Small intestine (tissue), 7 donors: ENCODE results near the gene DPY19L3. TPM values are rescaled to one million over a fixed set of nuclear protein-coding genes. Genes with fewer than 3 reads are reported as not detected.

ENCODE experiments used
- DNase-seq, 2 donors: peaks; one replicate each; pipeline versions ENCODE4 v3.0.0 to v3.0.0-alpha.2; 2013
- FAIRE-seq: peaks from 2 replicates; lab custom pipeline; 2012; peaks lifted over from hg19 to GRCh38; lab: Jason Lieb, UNC
- H3K27ac ChIP-seq, 3 donors: one replicate each; pipeline ENCODE4 v1.5.1; 2013; ENCODE audit warnings: low read length in 2 of 3, mild to moderate bottlenecking in 2 of 3, control low read depth in 1 of 3, inconsistent platforms in 1 of 3, low read depth in 1 of 3, moderate library complexity in 1 of 3
- H3K27me3 ChIP-seq, 3 donors: one replicate each; pipeline ENCODE4 v1.6.1; 2013; ENCODE audit warnings: low read length in 3 of 3, inconsistent platforms in 1 of 3; ENCODE audit not compliant: control insufficient read depth in 3 of 3, insufficient read depth in 3 of 3
- H3K36me3 ChIP-seq, 3 donors: one replicate each; pipeline ENCODE4 v1.6.1; 2013; ENCODE audit warnings: low read length in 3 of 3, inconsistent platforms in 1 of 3, low read depth in 1 of 3, mild to moderate bottlenecking in 1 of 3, moderate library complexity in 1 of 3; ENCODE audit not compliant: control insufficient read depth in 3 of 3, insufficient read depth in 2 of 3
- H3K4me1 ChIP-seq, 3 donors: one replicate each; pipeline ENCODE4 v1.6.1; 2013; ENCODE audit warnings: low read length in 2 of 3, inconsistent platforms in 1 of 3, low read depth in 1 of 3, mild to moderate bottlenecking in 1 of 3, moderate library complexity in 1 of 3; ENCODE audit not compliant: control insufficient read depth in 3 of 3, insufficient read depth in 2 of 3
- H3K4me3 ChIP-seq, 3 donors: one replicate each; pipeline ENCODE4 v1.5.1; 2013; ENCODE audit warnings: low read length in 3 of 3, control low read depth in 1 of 3, inconsistent platforms in 1 of 3, low read depth in 1 of 3, mild to moderate bottlenecking in 1 of 3, moderate library complexity in 1 of 3
- H3K9me3 ChIP-seq, 2 donors: one replicate each; pipeline ENCODE4 v1.6.1; 2013; ENCODE audit warnings: low read depth in 1 of 2, low read length in 1 of 2; ENCODE audit not compliant: control insufficient read depth in 2 of 2, insufficient read depth in 1 of 2
- WGBS, 3 donors: extraction: QIAGEN DNeasy Blood & Tissue Kit; methylation state at CpG; one replicate each; pipeline ENCODE4 v1.1.7; 2013; 5-methylcytosine and 5-hydroxymethylcytosine counted together
- polyA plus RNA-seq, 4 donors: library from polyadenylated mRNA; stranded (reverse) in 3 of 4; unstranded in 1 of 4; fragments of 200-250 nt in 3 of 4; fragments of 120-200 nt in 1 of 4; gene quantifications; one replicate each; pipeline versions ENCODE4 v1.2.1 to v1.2.3, GENCODE V29; 2013
- donor health status: healthy with polysubstance abuse.
- donor health status: control.
- donor health status: control.
- donor health status: Bipolar disorder and iron deficiency.
- donor health status: healthy.

Gene DPY19L3
- polyA plus RNA-seq, 4 donors, result 2.7 to 34.7 (median 3.6) TPM

- Histone ChIP-seq H3K4me1 (no peaks in the 10 kb centered on the region), H3K27me3 (peaks cover 0 to 1% (median 0%) of the 10 kb centered on the region in 3 donors), H3K36me3 (no peaks in the 10 kb centered on the region), H3K4me3 (no peak overlapping the region), H3K9me3 (no peaks in the 10 kb centered on the region), H3K27ac (no peak overlapping the region)
- WGBS, 3 donors, result 0 to 37% (median 0%) methylated on average over 1 of the region's 1 CpG
- FAIRE-seq (no peak), DNase-seq (peak in 1 of 2 donors; percentile 21)
Observed at GRCh38 chr19:32519023-32519422, 113.5 kb downstream of the DPY19L3 start.

- Histone ChIP-seq H3K27me3 (peaks cover 0 to 1% (median 0%) of the 10 kb centered on the region in 3 donors), H3K27ac (no peak overlapping the region), H3K36me3 (no peaks in the 10 kb centered on the region), H3K4me3 (no peak overlapping the region), H3K9me3 (no peaks in the 10 kb centered on the region), H3K4me1 (no peaks in the 10 kb centered on the region)
- no peak for DNase-seq
- FAIRE-seq, result no peak
- WGBS, 3 donors, result 84 to 87% (median 86%) methylated on average over 9 of the region's 9 CpGs
Observed at GRCh38 chr19:32522967-32523366, 117.4 kb downstream of the DPY19L3 start.

- H3K36me3 ChIP-seq, result no peaks in the 10 kb centered on the region
- no peak overlapping the region for H3K27ac ChIP-seq
- DNase-seq, result no peak
- WGBS, 3 donors, result 90 to 95% (median 91%) methylated on average over 4 of the region's 4 CpGs
- peaks cover 0 to under 1% (median 0%) of the 10 kb centered on the region in 3 donors for H3K27me3 ChIP-seq
- H3K9me3 ChIP-seq, result peaks cover 0 to 7% of the 10 kb centered on the region in 2 donors
- FAIRE-seq, result no peak
- H3K4me3 ChIP-seq, result no peak overlapping the region
- H3K4me1 ChIP-seq, result no peaks in the 10 kb centered on the region
Observed at GRCh38 chr19:32526895-32527294, 121.3 kb downstream of the DPY19L3 start.

GRCh38 chr19:32530773-32531172 is 125.2 kb downstream of the DPY19L3 start:
- H3K9me3 ChIP-seq, result peaks cover 0 to 14% of the 10 kb centered on the region in 2 donors
- H3K27me3 ChIP-seq, result peaks cover 0 to 2% (median 0%) of the 10 kb centered on the region in 3 donors
- no peak overlapping the region for H3K27ac ChIP-seq
- DNase-seq (no peak), FAIRE-seq (no peak)
- WGBS, 3 donors, result 53 to 61% (median 58%) methylated on average over 2 of the region's 2 CpGs
- no peaks in the 10 kb centered on the region for H3K36me3 ChIP-seq
- no peak overlapping the region for H3K4me3 ChIP-seq
- no peaks in the 10 kb centered on the region for H3K4me1 ChIP-seq

GRCh38 chr19:32532233-32532632 is 126.7 kb downstream of the DPY19L3 start:
- H3K4me1 ChIP-seq, result no peaks in the 10 kb centered on the region
- WGBS, 3 donors, result 89 to 95% (median 91%) methylated on average over 3 of the region's 3 CpGs
- DNase-seq (no peak), FAIRE-seq (no peak)
- peaks cover 0 to 2% (median 0%) of the 10 kb centered on the region in 3 donors for H3K27me3 ChIP-seq
- peaks cover 0 to 14% of the 10 kb centered on the region in 2 donors for H3K9me3 ChIP-seq
- no peak overlapping the region for H3K27ac ChIP-seq
- no peaks in the 10 kb centered on the region for H3K36me3 ChIP-seq
- H3K4me3 ChIP-seq, result no peak overlapping the region

Other genes with a start within 250 kb of the DPY19L3 start
- 10 to 100 TPM in 1 of 4 donors, 1 to 10 TPM in 3; 3.2 to 17.1 (median 5.5) TPM for gene ZNF507, start 60.2 kb upstream of the DPY19L3 start, polyA plus RNA-seq
- 100 to 1,000 TPM in 3 of 4 donors, 10 to 100 TPM in 1; 47.8 to 114 (median 105) TPM for gene PDCD5, start 175.4 kb downstream of the DPY19L3 start, polyA plus RNA-seq